Measurements from ENCODE around the gene RELL1. TPM values are rescaled to one million over a fixed set of nuclear protein-coding genes. Genes with fewer than 3 reads are reported as not detected.

Gene RELL1
- total and polyA plus RNA-seq, 12 donors, result 2.3 to 39.9 (median 26.7) TPM

GRCh38 chr4:37623125-37623524, 63.1 kb downstream of the RELL1 start:
- Histone ChIP-seq H3K36me3 (peaks cover 0 to 45% (median 0%) of the 10 kb centered on the region in 9 donors), H3K27me3 (no peaks in the 10 kb centered on the region), H3K4me3 (no peak overlapping the region), H3K9me3 (no peaks in the 10 kb centered on the region), H3K4me1 (peaks cover 0 to 26% (median 0%) of the 10 kb centered on the region in 9 donors), H3K27ac (no peak overlapping the region)
- intact Hi-C loops (cut with DNase I), result no loop called here
- TF ChIP-seq CTCF (IDR thresholded peaks at IDR 0.05), result no peak
- WGBS, 2 donors, result 46 to 58% methylated on average over 4 of the region's 4 CpGs
- DNase-seq (no peak), ATAC-seq (peak in 1 of 8 donors; percentile 46)

GRCh38 chr4:37620176-37620575, 66.0 kb downstream of the RELL1 start:
- Histone ChIP-seq H3K4me1 (peaks cover 0 to 22% (median 5%) of the 10 kb centered on the region in 9 donors), H3K9me3 (no peaks in the 10 kb centered on the region), H3K36me3 (peaks cover 0 to 36% (median 0%) of the 10 kb centered on the region in 9 donors), H3K27ac (no peak overlapping the region), H3K27me3 (no peaks in the 10 kb centered on the region), H3K4me3 (no peak overlapping the region)
- TF ChIP-seq CTCF (IDR thresholded peaks at IDR 0.05), result no peak
- ATAC-seq (no peak), DNase-seq (no peak)
- intact Hi-C loops (cut with DNase I), result no loop called here

- Histone ChIP-seq H3K27me3 (no peaks in the 10 kb centered on the region), H3K4me1 (peaks cover 0 to 15% (median 6%) of the 10 kb centered on the region in 9 donors), H3K27ac (peak overlapping the region in 2 of 10 donors; percentile 5 to 29), H3K36me3 (peaks cover 0 to 49% (median 5%) of the 10 kb centered on the region in 9 donors), H3K9me3 (no peaks in the 10 kb centered on the region), H3K4me3 (no peak overlapping the region)
- no peak for DNase-seq
- 86 to 90% methylated on average over 3 of the region's 3 CpGs for WGBS, 2 donors
- intact Hi-C loops (cut with DNase I), result no loop called here
- no peak for TF ChIP-seq CTCF (IDR thresholded peaks at IDR 0.05)
- no peak for ATAC-seq
These were observed 70.5 kb downstream of the RELL1 start for GRCh38 chr4:37615720-37616063.

- H3K4me3 ChIP-seq, result no peak overlapping the region
- H3K27ac ChIP-seq, result no peak overlapping the region
- WGBS, 2 donors, result 47 to 50% methylated on average over 5 of the region's 5 CpGs
- H3K36me3 ChIP-seq, result peaks cover 0 to 45% (median 5%) of the 10 kb centered on the region in 9 donors
- H3K4me1 ChIP-seq, result peaks cover 0 to 15% (median 6%) of the 10 kb centered on the region in 9 donors
- no peak for DNase-seq
- intact Hi-C loops (cut with DNase I), result no loop called here
- no peaks in the 10 kb centered on the region for H3K27me3 ChIP-seq
- TF ChIP-seq CTCF (IDR thresholded peaks at IDR 0.05), result no peak
- ATAC-seq, result peak in 7 of 8 donors; percentile 28 to 81 (median 66)
- no peaks in the 10 kb centered on the region for H3K9me3 ChIP-seq
These were observed 71.0 kb downstream of the RELL1 start for GRCh38 chr4:37615059-37615719.
